GM23248 (cell line): ENCODE measurements around the gene FOXK1. TPM values are rescaled to one million over a fixed set of nuclear protein-coding genes. Genes with fewer than 3 reads are reported as not detected.
A peak's percentile ranks its signal among the peaks of the same experiment; 100 is the strongest.

ENCODE experiments used
- DNase-seq: peaks from one replicate; pipeline ENCODE4 v3.0.0-alpha.2; 2015
- H2AFZ ChIP-seq: fragments of 200-600 bp; sonication (generic); 2 replicates; pipeline ENCODE4 v1.6.1; 2016; ENCODE audit warnings: antibody characterized with exemption
- H3F3A ChIP-seq: fragments of 200-600 bp; sonication (generic); 2 replicates; pipeline ENCODE4 v1.6.1; 2016; ENCODE audit warnings: mild to moderate bottlenecking, antibody characterized with exemption, mixed run types; ENCODE audit not compliant: insufficient read depth
- H3K27ac ChIP-seq: fragments of 200-600 bp; sonication (generic); 2 replicates; pipeline ENCODE4 v1.5.1; 2016; ENCODE audit warnings: mild to moderate bottlenecking
- H3K27me3 ChIP-seq: fragments of 200-600 bp; sonication (generic); replicated peaks from 2 replicates; pipeline ENCODE4 v1.6.1; 2016; ENCODE audit warnings: mild to moderate bottlenecking; ENCODE audit not compliant: insufficient read depth
- H3K36me3 ChIP-seq: fragments of 200-600 bp; sonication (generic); 2 replicates; pipeline ENCODE4 v1.6.1; 2016; ENCODE audit warnings: low read depth, mild to moderate bottlenecking
- H3K4me1 ChIP-seq: fragments of 200-600 bp; sonication (generic); 2 replicates; pipeline ENCODE4 v1.6.1; 2016; ENCODE audit warnings: mild to moderate bottlenecking; ENCODE audit not compliant: insufficient read depth
- H3K4me2 ChIP-seq: fragments of 200-600 bp; sonication (generic); one replicate; pipeline ENCODE4 v1.6.1; 2016; ENCODE audit warnings: mild to moderate bottlenecking; ENCODE audit not compliant: unreplicated experiment
- H3K4me3 ChIP-seq: fragments of 200-600 bp; sonication (generic); 2 replicates; pipeline ENCODE4 v1.5.1; 2016; ENCODE audit warnings: mild to moderate bottlenecking
- H3K79me2 ChIP-seq: fragments of 200-600 bp; sonication (generic); 2 replicates; pipeline ENCODE4 v1.6.1; 2016; ENCODE audit warnings: mild to moderate bottlenecking; ENCODE audit not compliant: insufficient read depth
- H3K9ac ChIP-seq: fragments of 200-600 bp; sonication (generic); 2 replicates; pipeline ENCODE4 v1.6.1; 2016; ENCODE audit warnings: mild to moderate bottlenecking
- H3K9me2 ChIP-seq: fragments of 200-600 bp; sonication (generic); 2 replicates; pipeline ENCODE4 v1.6.1; 2016; ENCODE audit warnings: mixed run types, mild to moderate bottlenecking, moderate library complexity; ENCODE audit not compliant: insufficient read depth
- H3K9me3 ChIP-seq: fragments of 200-600 bp; sonication (generic); one replicate; pipeline ENCODE4 v1.6.1; 2017; ENCODE audit warnings: low read depth
- H4K20me1 ChIP-seq: fragments of 200-600 bp; sonication (generic); 2 replicates; pipeline ENCODE4 v1.6.0; 2016; ENCODE audit not compliant: insufficient read depth
- EZH2 ChIP-seq: fragments of 200-600 bp; sonication (generic); IDR thresholded peaks from 2 replicates; pipeline ENCODE4 v1.6.1; 2018; ENCODE audit warnings: antibody characterized with exemption, mild to moderate bottlenecking; ENCODE audit not compliant: insufficient read depth, poor library complexity, severe bottlenecking
- EZH2phosphoT487 ChIP-seq: fragments of 200-600 bp; sonication (generic); IDR thresholded peaks from 2 replicates; pipeline ENCODE4 v1.6.1; 2018; ENCODE audit warnings: antibody characterized with exemption, moderate library complexity, mild to moderate bottlenecking, low read depth; ENCODE audit not compliant: insufficient read depth
- WGBS, 2 experiments: methylation state at CpG; one replicate each; pipeline ENCODE4 v1.1.6; 2015 to 2017; ENCODE audit warnings: low lambda C conversion rate in 2 of 2, low coverage in 1 of 2; ENCODE audit errors: missing lambda C conversion rate in 2 of 2; 5-methylcytosine and 5-hydroxymethylcytosine counted together
- in situ Hi-C: fragments of 300-500 bp; cut with MboI; formaldehyde crosslinking; loops from 2 replicates; pipeline ENCODE4 v1.15.0; 2020
- microRNA-seq: library from miRNA; unstranded; fragments of <30 nt; microRNA quantifications from one replicate; pipeline ENCODE4, GENCODE V29; 2016; ENCODE audit warnings: borderline number of aligned reads
- polyA plus RNA-seq: library from polyadenylated mRNA; unstranded; fragments of >200 nt; fragmentation: Nextera tagmentation; extraction: Ambion mirVana; gene quantifications from 2 replicates; pipeline ENCODE4 v1.2.1, GENCODE V29; 2016
- small RNA-seq: library from RNA; depleted of rRNA; stranded (forward); fragments of <200 nt; gene quantifications from one replicate; pipeline ENCODE3, GENCODE V24; 2014; ENCODE audit warnings: low read depth, low replicate concordance
- total RNA-seq: library from RNA; depleted of rRNA; stranded (reverse); fragments of >200 nt; shearing (Covaris generic); gene quantifications from 2 replicates; pipeline ENCODE4 v1.2.3, GENCODE V29; 2014; rRNA removed

FOXK1 gene
- total and polyA plus RNA-seq, 2 experiments from 2014 or later, result 8.5 to 16.4 TPM

DNA sequence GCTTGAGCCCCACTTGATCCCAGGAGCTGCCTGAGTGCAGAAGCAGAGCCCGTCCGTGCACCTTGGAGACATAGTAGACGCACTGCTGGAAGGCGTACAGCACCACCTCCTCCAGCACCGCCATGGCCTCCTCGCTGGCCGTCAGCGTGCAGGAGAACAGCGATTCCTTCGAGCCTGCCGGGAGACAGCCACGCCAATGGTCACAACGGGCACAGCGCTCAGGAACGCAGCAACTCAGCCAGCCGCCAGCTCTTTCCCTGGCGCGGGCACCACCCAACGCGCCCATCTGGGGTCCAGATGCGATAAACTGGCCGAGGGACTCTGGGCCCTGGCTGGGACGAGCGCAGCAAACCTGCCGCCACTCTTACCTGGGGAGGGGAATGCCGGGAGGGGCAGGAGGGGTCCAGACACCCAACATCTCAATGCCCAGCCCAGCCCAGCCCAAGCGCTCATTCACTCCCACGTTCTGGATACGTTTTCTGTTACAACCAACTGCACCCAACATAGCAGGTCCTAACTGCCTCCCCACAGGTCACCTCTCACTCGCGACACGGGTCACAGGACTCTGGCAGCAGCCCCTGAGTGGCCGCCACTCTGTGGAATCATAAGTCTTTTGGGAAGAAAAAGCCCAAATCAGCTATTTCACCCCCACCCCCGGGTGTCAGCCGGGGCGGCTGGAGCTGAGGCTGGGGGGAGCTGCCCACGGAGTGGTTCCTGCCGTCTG is 135.2 kb downstream of the FOXK1 start:
- 59 to 77% methylated on average over 32 to 37 of the region's 38 CpGs for WGBS, 2 experiments
- in situ Hi-C loops, result no loop called here

DNA sequence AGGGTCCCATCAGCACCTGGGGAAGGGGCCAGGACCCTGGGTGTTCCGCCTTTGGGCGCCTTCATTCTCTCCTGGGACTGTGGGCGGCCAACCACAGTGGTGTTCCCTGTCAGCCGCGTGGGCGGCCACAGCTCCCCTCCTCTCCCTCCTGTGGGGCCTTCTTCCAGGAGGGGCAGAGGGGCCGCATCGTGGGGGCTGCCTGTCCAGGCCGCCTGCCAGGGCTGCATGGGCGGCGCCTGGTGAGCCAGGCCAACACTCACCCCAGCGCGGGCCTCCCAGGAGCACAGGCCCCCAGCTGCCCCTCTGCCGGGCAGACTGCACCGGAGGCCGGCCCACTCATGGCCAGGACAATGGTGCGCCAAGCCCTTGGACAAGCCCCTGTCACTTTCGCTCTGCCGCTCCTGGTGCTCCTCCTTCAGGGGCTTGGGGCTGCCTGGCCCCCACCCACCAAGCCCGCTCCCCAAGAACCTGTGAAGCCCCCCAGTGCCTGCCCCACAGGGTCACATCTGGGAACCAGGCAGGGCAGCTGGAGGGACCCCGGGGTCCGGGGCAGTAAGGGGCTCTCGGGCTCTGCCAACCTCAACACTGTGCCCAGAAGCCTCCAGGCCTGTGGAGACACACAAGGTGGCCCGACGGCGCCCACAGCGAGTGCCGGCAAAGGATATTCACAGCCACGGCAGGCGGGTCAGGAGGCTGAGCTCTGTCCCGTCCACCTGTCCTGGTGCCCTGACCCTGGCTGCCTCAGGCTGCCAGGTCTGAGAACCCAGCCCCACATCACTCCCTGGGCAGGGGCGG is 136.1 kb downstream of the FOXK1 start:
- Histone ChIP-seq H3K9me3 (no peaks in the 10 kb centered on the region), H2AFZ (no peak overlapping the region), H3K9ac (no peak overlapping the region), H3K36me3 (no peaks in the 10 kb centered on the region), H4K20me1 (no peaks in the 10 kb centered on the region), H3K27me3 (no peaks in the 10 kb centered on the region), H3K27ac (no peak overlapping the region), H3K79me2 (no peaks in the 10 kb centered on the region), H3K9me2 (no peaks in the 10 kb centered on the region), H3F3A (no peaks in the 10 kb centered on the region), H3K4me1 (no peaks in the 10 kb centered on the region), H3K4me3 (no peak overlapping the region), H3K4me2 (no peak overlapping the region)
- 85 to 88% methylated on average over 23 to 32 of the region's 32 CpGs for WGBS, 2 experiments
- no peak for TF ChIP-seq EZH2
- no peak for TF ChIP-seq EZH2phosphoT487
- DNase-seq, result no peak
- in situ Hi-C loops, result no loop called here

More for the DNA sequence above, 135.2 kb downstream of the FOXK1 start:
- H3K4me2 ChIP-seq, result no peak overlapping the region
- H3K4me1 ChIP-seq, result no peaks in the 10 kb centered on the region
- TF ChIP-seq EZH2phosphoT487 (no peak), EZH2 (no peak)
- no peaks in the 10 kb centered on the region for H4K20me1 ChIP-seq
- no peak overlapping the region for H2AFZ ChIP-seq
- no peak overlapping the region for H3K9ac ChIP-seq
- H3K4me3 ChIP-seq, result no peak overlapping the region
- no peaks in the 10 kb centered on the region for H3K9me3 ChIP-seq
- peak; percentile 19 for DNase-seq
- no peaks in the 10 kb centered on the region for H3K36me3 ChIP-seq
- no peaks in the 10 kb centered on the region for H3K27me3 ChIP-seq
- H3F3A ChIP-seq, result no peaks in the 10 kb centered on the region
- H3K9me2 ChIP-seq, result no peaks in the 10 kb centered on the region
- H3K27ac ChIP-seq, result no peak overlapping the region
- no peaks in the 10 kb centered on the region for H3K79me2 ChIP-seq

DNA sequence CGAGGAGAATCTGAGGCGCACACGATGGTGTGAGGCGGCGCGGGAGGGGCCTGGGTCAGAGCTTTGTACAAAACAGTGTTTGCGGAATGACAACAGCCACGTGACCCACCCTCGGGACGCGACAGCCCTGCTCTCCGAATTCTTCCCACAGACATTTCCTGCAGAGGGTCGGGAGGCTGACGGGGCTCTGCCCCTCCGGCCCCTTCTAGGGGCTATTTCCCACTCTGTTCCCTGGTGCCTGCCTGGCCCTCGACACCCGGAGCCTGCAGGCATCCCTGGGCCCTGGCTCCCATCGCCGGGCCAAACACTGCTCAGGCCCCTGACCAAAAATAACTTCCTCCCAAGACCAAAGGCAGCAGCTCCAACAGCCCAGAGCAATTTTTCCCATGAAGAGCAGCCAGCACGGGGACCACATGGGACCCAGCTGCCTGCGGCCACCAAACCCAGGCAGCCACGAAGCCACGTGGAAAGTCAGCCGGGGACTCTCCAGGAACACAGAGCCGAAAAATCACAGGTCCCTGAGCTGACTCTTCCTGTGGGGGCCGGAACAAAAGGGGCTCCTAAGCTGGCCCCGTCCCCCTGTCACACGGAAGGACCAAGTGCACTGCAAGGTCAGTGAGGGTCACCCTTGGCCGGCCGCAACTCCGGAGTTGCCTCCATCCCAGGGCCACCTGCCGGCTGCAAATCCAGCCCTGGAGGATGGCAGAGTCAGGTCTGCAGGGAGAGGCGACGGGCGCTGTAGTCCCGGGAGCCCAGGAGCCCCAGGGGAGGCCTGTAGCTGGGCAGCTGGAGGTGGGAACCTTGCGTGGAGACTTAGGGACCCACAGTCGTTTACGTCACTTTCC is 137.7 kb downstream of the FOXK1 start:
- H3K4me2 ChIP-seq, result no peak overlapping the region
- no peaks in the 10 kb centered on the region for H3K36me3 ChIP-seq
- WGBS, 2 experiments, result 88 to 90% methylated on average over 38 to 39 of the region's 39 CpGs
- H3K79me2 ChIP-seq, result no peaks in the 10 kb centered on the region
- TF ChIP-seq EZH2phosphoT487 (no peak), EZH2 (no peak)
- in situ Hi-C loops, result no loop called here
- H3K4me1 ChIP-seq, result no peaks in the 10 kb centered on the region
- no peak overlapping the region for H3K27ac ChIP-seq
- no peak for DNase-seq
- H3F3A ChIP-seq, result no peaks in the 10 kb centered on the region
- no peaks in the 10 kb centered on the region for H3K9me2 ChIP-seq
- no peaks in the 10 kb centered on the region for H3K9me3 ChIP-seq
- no peaks in the 10 kb centered on the region for H3K27me3 ChIP-seq
- no peak overlapping the region for H3K9ac ChIP-seq
- H3K4me3 ChIP-seq, result no peak overlapping the region
- H4K20me1 ChIP-seq, result no peaks in the 10 kb centered on the region
- no peak overlapping the region for H2AFZ ChIP-seq

DNA sequence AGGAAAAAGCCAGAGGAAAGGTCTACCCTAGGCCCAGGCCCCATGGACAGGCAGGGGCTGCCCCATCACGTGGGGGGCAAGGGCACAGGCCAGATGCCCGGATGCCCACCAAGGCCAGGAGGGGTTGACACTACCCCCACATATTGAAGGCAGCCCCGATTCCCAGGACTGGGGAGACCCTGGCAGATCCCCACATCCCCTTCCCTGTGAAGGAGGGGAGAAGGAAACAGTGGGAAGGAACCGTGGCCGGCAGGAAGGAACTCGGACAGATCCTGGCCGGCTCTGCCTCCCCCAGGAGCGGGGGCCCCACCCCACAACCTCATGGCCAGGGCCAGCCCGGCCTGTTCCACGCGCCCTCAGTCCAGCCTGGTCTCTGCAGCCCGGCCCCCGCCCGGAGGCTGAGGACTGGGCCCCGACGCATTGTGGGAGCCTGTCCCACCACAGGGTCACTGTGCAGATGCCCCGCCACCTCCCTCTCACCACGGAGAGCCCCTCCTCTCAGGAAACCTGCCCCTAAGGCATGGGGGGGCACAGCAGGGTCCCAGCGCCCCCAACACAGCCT is 138.4 kb downstream of the FOXK1 start:
- in situ Hi-C loops, result no loop called here
- no peaks in the 10 kb centered on the region for H3F3A ChIP-seq
- WGBS, 2 experiments, result 74 to 85% methylated on average over 12 to 17 of the region's 19 CpGs
- H3K4me1 ChIP-seq, result no peaks in the 10 kb centered on the region
- H3K27ac ChIP-seq, result no peak overlapping the region
- H3K9me3 ChIP-seq, result no peaks in the 10 kb centered on the region
- no peak overlapping the region for H3K9ac ChIP-seq
- no peaks in the 10 kb centered on the region for H3K36me3 ChIP-seq
- no peak overlapping the region for H3K4me3 ChIP-seq
- no peaks in the 10 kb centered on the region for H3K27me3 ChIP-seq
- DNase-seq, result no peak
- no peak overlapping the region for H2AFZ ChIP-seq
- no peaks in the 10 kb centered on the region for H4K20me1 ChIP-seq
- no peak for TF ChIP-seq EZH2
- no peak for TF ChIP-seq EZH2phosphoT487
- H3K4me2 ChIP-seq, result no peak overlapping the region
- H3K79me2 ChIP-seq, result no peaks in the 10 kb centered on the region
- no peaks in the 10 kb centered on the region for H3K9me2 ChIP-seq

Small RNA genes within 50 kb of the gene (microRNA-seq; reads per million reads assigned to microRNA genes)
- not detected for gene MIR4656

Small RNA genes within 50 kb of the gene (small RNA-seq; reads per million reads assigned to genes)
- gene MIR4656, result not detected
- not detected for gene RF00019

Other genes with a start within 250 kb of the FOXK1 start
- 44.5 and 48.7 TPM in 2 replicates for gene AP5Z1, start 93.3 kb downstream of the FOXK1 start, total RNA-seq
- gene AP5Z1, start 93.3 kb downstream of the FOXK1 start, polyA plus RNA-seq, result 31.1 and 31.2 TPM in 2 replicates
- gene PAPOLB, start 179.7 kb downstream of the FOXK1 start, total RNA-seq, result 0.11 TPM in 1 of 2 replicates, not detected in the other
- 0.04 TPM in 1 of 2 replicates, not detected in the other for gene PAPOLB, start 179.7 kb downstream of the FOXK1 start, polyA plus RNA-seq
- 0.13 and 4.3 TPM in 2 replicates for gene RADIL, start 201.4 kb downstream of the FOXK1 start, total RNA-seq
- 0.55 and 0.77 TPM in 2 replicates for gene RADIL, start 201.4 kb downstream of the FOXK1 start, polyA plus RNA-seq